Esophagus squamous epithelium (tissue), 5 donors: ENCODE measurements around the gene RAB44. TPM values are rescaled to one million over a fixed set of nuclear protein-coding genes. Genes with fewer than 3 reads are reported as not detected.
"Not testable (repeated sequence)": the region's sequence is repeated elsewhere in the genome, so short reads cannot be mapped to it uniquely, and the experiment has no call there.

Experiments
- DNase-seq: peaks from one replicate; lab custom pipeline; 2025; lab: John Stamatoyannopoulos, UW
- H3K27ac ChIP-seq, 4 donors: fragments of 200-600 bp; sonication (generic); one replicate each; pipeline ENCODE4 v1.5.1; 2016 to 2019; ENCODE audit warnings: mild to moderate bottlenecking in 1 of 4
- H3K27me3 ChIP-seq, 4 donors: fragments of 200-600 bp; sonication (generic); 1 replicate in 3 of 4; 2 replicates in 1 of 4; pipeline versions ENCODE4 v1.5.1 to v1.6.0; 2017 to 2021; ENCODE audit warnings: antibody characterized with exemption in 1 of 4
- H3K36me3 ChIP-seq, 3 donors: fragments of 200-600 bp; sonication (generic); one replicate each; pipeline ENCODE4 v1.5.1; 2016 to 2019
- H3K4me1 ChIP-seq, 3 donors: fragments of 200-600 bp; sonication (generic); one replicate each; pipeline ENCODE4 v1.5.1; 2017 to 2019
- H3K4me3 ChIP-seq, 4 donors: fragments of 200-600 bp; sonication (generic); 1 replicate in 3 of 4; 2 replicates in 1 of 4; pipeline ENCODE4 v1.5.1; 2016 to 2019; ENCODE audit warnings: mild to moderate bottlenecking in 2 of 4, moderate library complexity in 1 of 4
- H3K9me3 ChIP-seq, 3 donors: fragments of 200-600 bp; sonication (generic); one replicate each; pipeline ENCODE4 v1.5.1; 2016 to 2019
- POLR2A ChIP-seq, 4 donors: fragments of 450-650 bp; IDR thresholded peaks; one replicate each; pipeline ENCODE4 v1.6.1; 2017; ENCODE audit warnings: antibody characterized with exemption in 4 of 4, mild to moderate bottlenecking in 4 of 4, moderate library complexity in 3 of 4
- WGBS, 2 donors: methylation state at CpG; one replicate each; pipeline ENCODE4 v1.1.5; 2018; 5-methylcytosine and 5-hydroxymethylcytosine counted together
- intact Hi-C: fragments of 100-400 bp; cut with DNase I; formaldehyde crosslinking; loops from one replicate; pipeline ENCODE4 v1.15.0; 2022
- total RNA-seq, 4 donors: library from RNA; depleted of rRNA; stranded (reverse); fragments of >200 nt; gene quantifications; one replicate each; pipeline ENCODE4 v1.1.0, GENCODE V29; 2016
- TF ChIP-seq, protein P1 (sequence below), 6 experiments: fragments of 450-650 bp in 4 of 6; fragments of 200-600 bp in 2 of 6; sonication (generic) in 2 of 6; IDR thresholded peaks; one replicate each; pipeline ENCODE4 v1.5.1; 2016 to 2019; ENCODE audit warnings: antibody characterized with exemption in 6 of 6, mild to moderate bottlenecking in 4 of 6, moderate library complexity in 4 of 6
- donor health status: DM: yes; HTN: yes; CAD: no.

Gene RAB44
- total RNA-seq, 4 donors from 2014 or later, result 0.11 to 0.76 (median 0.18) TPM; not detected in 1

GRCh38 chr6:36702656-36703055, 5.0 kb downstream of the RAB44 start:
- Histone ChIP-seq H3K27me3 (no peaks in the 10 kb centered on the region), H3K4me1 (peaks cover 5 to 13% (median 10%) of the 10 kb centered on the region in 3 donors), H3K27ac (no peak overlapping the region), H3K9me3 (no peaks in the 10 kb centered on the region), H3K36me3 (no peaks in the 10 kb centered on the region), H3K4me3 (no peak overlapping the region)
- DNase-seq, result no peak
- WGBS, 2 donors, result 90 to 100% methylated on average over 3 of the region's 3 CpGs
- intact Hi-C loops, result no loop called here
- TF ChIP-seq POLR2A (IDR thresholded peaks at IDR 0.05), result no peak
- TF ChIP-seq, protein P1, sequence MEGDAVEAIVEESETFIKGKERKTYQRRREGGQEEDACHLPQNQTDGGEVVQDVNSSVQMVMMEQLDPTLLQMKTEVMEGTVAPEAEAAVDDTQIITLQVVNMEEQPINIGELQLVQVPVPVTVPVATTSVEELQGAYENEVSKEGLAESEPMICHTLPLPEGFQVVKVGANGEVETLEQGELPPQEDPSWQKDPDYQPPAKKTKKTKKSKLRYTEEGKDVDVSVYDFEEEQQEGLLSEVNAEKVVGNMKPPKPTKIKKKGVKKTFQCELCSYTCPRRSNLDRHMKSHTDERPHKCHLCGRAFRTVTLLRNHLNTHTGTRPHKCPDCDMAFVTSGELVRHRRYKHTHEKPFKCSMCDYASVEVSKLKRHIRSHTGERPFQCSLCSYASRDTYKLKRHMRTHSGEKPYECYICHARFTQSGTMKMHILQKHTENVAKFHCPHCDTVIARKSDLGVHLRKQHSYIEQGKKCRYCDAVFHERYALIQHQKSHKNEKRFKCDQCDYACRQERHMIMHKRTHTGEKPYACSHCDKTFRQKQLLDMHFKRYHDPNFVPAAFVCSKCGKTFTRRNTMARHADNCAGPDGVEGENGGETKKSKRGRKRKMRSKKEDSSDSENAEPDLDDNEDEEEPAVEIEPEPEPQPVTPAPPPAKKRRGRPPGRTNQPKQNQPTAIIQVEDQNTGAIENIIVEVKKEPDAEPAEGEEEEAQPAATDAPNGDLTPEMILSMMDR (IDR thresholded peaks at IDR 0.05), result no peak

DNA sequence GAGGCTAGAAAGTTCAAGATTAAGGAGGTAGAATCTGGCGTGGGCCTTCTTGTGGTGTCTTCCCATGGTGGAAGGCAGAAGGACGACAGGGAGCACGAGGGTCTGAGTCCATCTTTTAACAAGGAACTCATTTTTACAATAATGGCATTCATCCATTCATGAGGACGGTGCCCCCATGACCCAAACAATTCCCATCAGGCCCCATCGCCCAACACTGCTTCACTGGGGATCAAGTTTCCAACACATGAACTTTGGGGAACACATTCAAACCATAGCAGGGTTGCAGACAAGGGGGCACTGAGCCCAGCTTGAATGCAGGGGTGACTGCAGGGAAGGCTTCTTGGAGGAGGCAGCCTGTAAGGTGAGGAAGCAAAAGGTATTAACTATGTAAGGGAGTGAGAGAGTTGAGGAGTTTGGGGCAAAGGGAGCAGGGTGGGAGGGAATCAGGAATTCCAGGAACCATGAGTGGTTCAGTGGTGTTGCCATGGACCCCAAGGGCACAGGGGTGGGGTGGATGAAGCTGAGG, 5.5 kb downstream of the RAB44 start:
- intact Hi-C loops, result no loop called here
- no peak for DNase-seq

DNA sequence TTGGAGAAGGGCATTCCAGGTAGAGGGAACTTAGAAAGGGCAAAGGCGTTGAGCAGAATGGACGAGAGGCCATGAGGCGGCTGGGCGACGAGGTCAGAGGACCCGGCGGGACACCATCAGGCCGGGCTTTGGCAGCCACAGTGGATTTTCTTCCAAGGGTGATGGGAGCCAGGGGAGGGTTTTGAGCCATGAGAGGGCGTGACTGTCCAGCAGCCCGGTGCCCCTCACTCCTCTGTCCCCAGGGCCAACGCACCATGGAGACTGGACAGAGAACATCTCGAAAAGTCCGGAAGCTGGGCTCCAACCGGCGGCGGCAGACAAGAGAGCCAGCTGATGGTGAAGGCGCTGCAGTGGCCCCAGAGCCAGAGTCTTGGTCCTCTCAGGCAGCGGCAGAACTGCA, 6.4 kb downstream of the RAB44 start:
- Histone ChIP-seq H3K27ac (no peak overlapping the region), H3K4me1 (peaks cover 5 to 13% (median 10%) of the 10 kb centered on the region in 3 donors), H3K4me3 (no peak overlapping the region), H3K27me3 (no peaks in the 10 kb centered on the region), H3K9me3 (no peaks in the 10 kb centered on the region), H3K36me3 (no peaks in the 10 kb centered on the region)
- no peak for TF ChIP-seq POLR2A (IDR thresholded peaks at IDR 0.05)
- TF ChIP-seq, protein P1 (IDR thresholded peaks at IDR 0.05), result no peak
- WGBS, 2 donors, result 94% methylated on average over 13 to 16 of the region's 18 CpGs
- intact Hi-C loops, result no loop called here
- no peak for DNase-seq

More for the DNA sequence above, 5.5 kb downstream of the RAB44 start:
- no peaks in the 10 kb centered on the region for H3K36me3 ChIP-seq
- WGBS, 2 donors, result 66 to 75% methylated on average over 4 to 5 of the region's 5 CpGs
- no peak overlapping the region for H3K27ac ChIP-seq
- no peak overlapping the region for H3K4me3 ChIP-seq
- H3K4me1 ChIP-seq, result peaks cover 5 to 13% (median 10%) of the 10 kb centered on the region in 3 donors
- no peaks in the 10 kb centered on the region for H3K27me3 ChIP-seq
- no peaks in the 10 kb centered on the region for H3K9me3 ChIP-seq
- TF ChIP-seq, protein P1 (IDR thresholded peaks at IDR 0.05), result no peak
- TF ChIP-seq POLR2A (IDR thresholded peaks at IDR 0.05), result no peak

GRCh38 chr6:36704961-36705577, 7.4 kb downstream of the RAB44 start:
- H3K4me1 ChIP-seq, result peaks cover 5 to 13% (median 10%) of the 10 kb centered on the region in 3 donors
- 61% methylated on average over 7 of the region's 7 CpGs for WGBS, 2 donors
- DNase-seq, H3K4me3 ChIP-seq, H3K27me3 ChIP-seq, H3K36me3 ChIP-seq, H3K27ac ChIP-seq, intact Hi-C loops, H3K9me3 ChIP-seq: not testable (repeated sequence)

- Histone ChIP-seq H3K9me3 (no peaks in the 10 kb centered on the region), H3K27me3 (no peaks in the 10 kb centered on the region), H3K4me3 (no peak overlapping the region), H3K4me1 (peaks cover 3 to 8% (median 6%) of the 10 kb centered on the region in 3 donors), H3K36me3 (no peaks in the 10 kb centered on the region), H3K27ac (no peak overlapping the region)
- TF ChIP-seq, protein P1 (IDR thresholded peaks at IDR 0.05), result no peak
- no peak for TF ChIP-seq POLR2A (IDR thresholded peaks at IDR 0.05)
- intact Hi-C loops, result no loop called here
- 71 to 73% methylated on average over 1 of the region's 1 CpG for WGBS, 2 donors
- no peak for DNase-seq
Observed at GRCh38 chr6:36706339-36706738, 8.7 kb downstream of the RAB44 start.
